Vagina (tissue), 2 donors: ENCODE results near the gene S1PR2. TPM values are rescaled to one million over a fixed set of nuclear protein-coding genes. Genes with fewer than 3 reads are reported as not detected.

ENCODE experiments used
- DNase-seq, 2 donors: peaks; one replicate each; pipeline ENCODE4 v3.0.0-alpha.2; 2017; ENCODE audit errors: extremely low spot score in 2 of 2
- H3K27ac ChIP-seq: fragments of 200-600 bp; sonication (generic); one replicate; pipeline ENCODE4 v1.5.1; 2019
- H3K27me3 ChIP-seq: fragments of 200-600 bp; sonication (generic); one replicate; pipeline ENCODE4 v1.5.1; 2019
- H3K36me3 ChIP-seq, 2 donors: fragments of 200-600 bp; sonication (generic); one replicate each; pipeline ENCODE4 v1.5.1; 2017 to 2019
- H3K4me1 ChIP-seq: fragments of 200-600 bp; sonication (generic); one replicate; pipeline ENCODE4 v1.5.1; 2019
- H3K4me3 ChIP-seq, 2 donors: fragments of 200-600 bp; sonication (generic); 1 replicate in 1 of 2; 2 replicates in 1 of 2; pipeline ENCODE4 v1.5.1; 2016 to 2019
- H3K9me3 ChIP-seq: fragments of 200-600 bp; sonication (generic); one replicate; pipeline ENCODE4 v1.5.1; 2019
- CTCF ChIP-seq, 3 experiments: fragments of 450-650 bp in 2 of 3; fragments of 200-600 bp in 1 of 3; sonication (generic) in 1 of 3; IDR thresholded peaks; one replicate each; pipeline ENCODE4 v1.5.1; 2017 to 2019; ENCODE audit warnings: antibody characterized with exemption in 3 of 3, mild to moderate bottlenecking in 2 of 3, moderate library complexity in 2 of 3
- POLR2A ChIP-seq, 2 donors: fragments of 450-650 bp; IDR thresholded peaks; one replicate each; pipeline ENCODE4 v1.6.1; 2017; ENCODE audit warnings: antibody characterized with exemption in 2 of 2, mild to moderate bottlenecking in 2 of 2, moderate library complexity in 2 of 2
- POLR2AphosphoS5 ChIP-seq, 2 donors: sonication (generic); formaldehyde crosslinking; IDR thresholded peaks; one replicate each; pipeline ENCODE4 v1.9.0; 2017; ENCODE audit warnings: antibody characterized with exemption in 2 of 2, mild to moderate bottlenecking in 2 of 2, low read depth in 1 of 2; ENCODE audit not compliant: insufficient read depth in 1 of 2
- intact Hi-C: fragments of 100-400 bp; cut with DNase I; formaldehyde crosslinking; loops from one replicate; pipeline ENCODE4 v1.15.1; 2023
- total RNA-seq: library from RNA; depleted of rRNA; stranded (reverse); fragments of >200 nt; gene quantifications from one replicate; pipeline ENCODE4 v1.2.3, GENCODE V29; 2016

The S1PR2 gene
- total RNA-seq, 1 donor from 2014 or later, result 28.2 TPM

- Histone ChIP-seq H3K4me1 (peaks cover 17% of the 10 kb centered on the region), H3K36me3 (no peaks in the 10 kb centered on the region), H3K9me3 (no peaks in the 10 kb centered on the region), H3K4me3 (no peak overlapping the region), H3K27ac (no peak overlapping the region), H3K27me3 (no peaks in the 10 kb centered on the region)
- DNase-seq, result no peak
- intact Hi-C loops, result loop anchor here (2.0 kb wide), 1 partner anchor 123 kb away; no protein-coding TSS in a partner anchor
- no peak for TF ChIP-seq POLR2AphosphoS5 (IDR thresholded peaks at IDR 0.05; ENCODE audit: insufficient read depth in 1 of 2, low read depth in 1 of 2)
- TF ChIP-seq CTCF (IDR thresholded peaks at IDR 0.05), result no peak
- TF ChIP-seq POLR2A (IDR thresholded peaks at IDR 0.05), result no peak
Measured at GRCh38 chr19:10268071-10268470, 36.9 kb upstream of the S1PR2 start.

GRCh38 chr19:10266706-10267105 lies 35.6 kb upstream of the S1PR2 start:
- Histone ChIP-seq H3K9me3 (no peaks in the 10 kb centered on the region), H3K36me3 (no peaks in the 10 kb centered on the region), H3K4me3 (no peak overlapping the region), H3K27ac (no peak overlapping the region), H3K4me1 (peaks cover 17% of the 10 kb centered on the region), H3K27me3 (no peaks in the 10 kb centered on the region)
- intact Hi-C loops, result no loop called here
- no peak for TF ChIP-seq POLR2AphosphoS5 (IDR thresholded peaks at IDR 0.05; ENCODE audit: insufficient read depth in 1 of 2, low read depth in 1 of 2)
- TF ChIP-seq CTCF (IDR thresholded peaks at IDR 0.05), result no peak
- no peak for TF ChIP-seq POLR2A (IDR thresholded peaks at IDR 0.05)
- DNase-seq, result no peak

- intact Hi-C loops, result no loop called here
- Histone ChIP-seq H3K4me1 (peaks cover 7% of the 10 kb centered on the region), H3K36me3 (peaks cover 0 to 10% of the 10 kb centered on the region in 2 donors), H3K27ac (no peak overlapping the region), H3K4me3 (no peak overlapping the region), H3K27me3 (no peaks in the 10 kb centered on the region), H3K9me3 (no peaks in the 10 kb centered on the region)
- DNase-seq, result no peak
- TF ChIP-seq CTCF (IDR thresholded peaks at IDR 0.05) (no peak), POLR2A (IDR thresholded peaks at IDR 0.05) (no peak), POLR2AphosphoS5 (IDR thresholded peaks at IDR 0.05; ENCODE audit: insufficient read depth in 1 of 2, low read depth in 1 of 2) (no peak)
Measured at GRCh38 chr19:10262771-10263170, 31.6 kb upstream of the S1PR2 start.

GRCh38 chr19:10260141-10260584 lies 29.0 kb upstream of the S1PR2 start:
- intact Hi-C loops, result no loop called here
- Histone ChIP-seq H3K27me3 (no peaks in the 10 kb centered on the region), H3K36me3 (peaks cover 0 to 27% of the 10 kb centered on the region in 2 donors), H3K4me3 (no peak overlapping the region), H3K27ac (no peak overlapping the region), H3K9me3 (no peaks in the 10 kb centered on the region), H3K4me1 (peaks cover 7% of the 10 kb centered on the region)
- DNase-seq, result no peak
- TF ChIP-seq CTCF (IDR thresholded peaks at IDR 0.05), result no peak
- TF ChIP-seq POLR2AphosphoS5 (IDR thresholded peaks at IDR 0.05; ENCODE audit: insufficient read depth in 1 of 2, low read depth in 1 of 2), result no peak
- no peak for TF ChIP-seq POLR2A (IDR thresholded peaks at IDR 0.05)

GRCh38 chr19:10259162-10259905 lies 28.2 kb upstream of the S1PR2 start:
- H3K27ac ChIP-seq, result no peak overlapping the region
- intact Hi-C loops, result no loop called here

More at GRCh38 chr19:10259162-10259905, 28.2 kb upstream of the S1PR2 start:
- Histone ChIP-seq H3K36me3 (peaks cover 0 to 35% of the 10 kb centered on the region in 2 donors), H3K9me3 (no peaks in the 10 kb centered on the region), H3K4me1 (peaks cover 7% of the 10 kb centered on the region), H3K4me3 (no peak overlapping the region), H3K27me3 (no peaks in the 10 kb centered on the region)
- TF ChIP-seq POLR2AphosphoS5 (IDR thresholded peaks at IDR 0.05; ENCODE audit: insufficient read depth in 1 of 2, low read depth in 1 of 2) (no peak), CTCF (IDR thresholded peaks at IDR 0.05) (peak; percentile 43 to 55 (median 53))
- DNase-seq, result no peak
